DOHH2 (cell line): ENCODE results near the gene CYSLTR2.

Experiments
- H3F3A ChIP-seq: fragments of 200-600 bp; sonication (generic), shearing (Covaris generic); 2 replicates; pipeline ENCODE4 v1.6.0; 2016; ENCODE audit warnings: antibody characterized with exemption, mild to moderate bottlenecking; ENCODE audit not compliant: control insufficient read depth, insufficient read depth
- H3K27ac ChIP-seq: fragments of 200-600 bp; sonication (generic); 2 replicates; pipeline ENCODE4 v1.5.1; 2014; ENCODE audit warnings: low read depth, mild to moderate bottlenecking, low read length, moderate library complexity
- H3K27me3 ChIP-seq: fragments of 200-600 bp; sonication (generic); 2 replicates; pipeline ENCODE4 v1.6.1; 2014; ENCODE audit warnings: mild to moderate bottlenecking, low read length, mixed read lengths; ENCODE audit not compliant: control insufficient read depth
- H3K36me3 ChIP-seq: fragments of 200-600 bp; sonication (generic); 2 replicates; pipeline ENCODE4 v1.6.1; 2014; ENCODE audit warnings: mild to moderate bottlenecking, low read length, moderate library complexity, mixed read lengths; ENCODE audit not compliant: control insufficient read depth
- H3K4me1 ChIP-seq: fragments of 200-600 bp; sonication (generic); 2 replicates; pipeline ENCODE4 v1.6.1; 2014; ENCODE audit warnings: mild to moderate bottlenecking, low read length, mixed read lengths; ENCODE audit not compliant: control insufficient read depth
- H3K4me2 ChIP-seq: fragments of 200-600 bp; sonication (generic); 2 replicates; pipeline ENCODE4 v1.6.0; 2014; ENCODE audit warnings: mild to moderate bottlenecking, low read length, moderate library complexity
- H3K4me3 ChIP-seq: fragments of 200-600 bp; sonication (generic); 2 replicates; pipeline ENCODE4 v1.5.1; 2014; ENCODE audit warnings: mild to moderate bottlenecking, low read length, mixed read lengths
- H3K79me2 ChIP-seq: fragments of 200-600 bp; sonication (generic); 2 replicates; pipeline ENCODE4 v1.6.1; 2014; ENCODE audit warnings: mild to moderate bottlenecking, low read length, mixed read lengths; ENCODE audit not compliant: control insufficient read depth
- H3K9me2 ChIP-seq: fragments of 200-600 bp; sonication (generic); replicated peaks from 2 replicates; pipeline ENCODE4 v1.6.1; 2014; ENCODE audit warnings: mild to moderate bottlenecking, low read length, mixed read lengths; ENCODE audit not compliant: control insufficient read depth
- H3K9me3 ChIP-seq: fragments of 200-600 bp; sonication (generic); 2 replicates; pipeline ENCODE4 v1.6.1; 2014; ENCODE audit warnings: antibody characterized with exemption, low read length, mixed read lengths; ENCODE audit not compliant: control insufficient read depth, insufficient read depth
- H4K20me1 ChIP-seq: fragments of 200-600 bp; sonication (generic); 2 replicates; pipeline ENCODE4 v1.6.0; 2014; ENCODE audit warnings: low read depth, mild to moderate bottlenecking, antibody characterized with exemption, low read length, moderate library complexity; ENCODE audit not compliant: control insufficient read depth, insufficient read depth
- EZH2phosphoT487 ChIP-seq: fragments of 200-600 bp; sonication (generic); IDR thresholded peaks from 2 replicates; pipeline ENCODE4 v1.6.1; 2017; ENCODE audit warnings: borderline replicate concordance, mild to moderate bottlenecking, antibody characterized with exemption, low read length, moderate library complexity, mixed read lengths
- TF ChIP-seq, protein P1 (sequence below): fragments of 200-600 bp; sonication (generic); IDR thresholded peaks from one replicate; pipeline ENCODE4 v1.5.1; 2014; ENCODE audit warnings: antibody characterized with exemption, mild to moderate bottlenecking, low read depth, low read length; ENCODE audit not compliant: poor library complexity, severe bottlenecking

Gene CYSLTR2

DNA sequence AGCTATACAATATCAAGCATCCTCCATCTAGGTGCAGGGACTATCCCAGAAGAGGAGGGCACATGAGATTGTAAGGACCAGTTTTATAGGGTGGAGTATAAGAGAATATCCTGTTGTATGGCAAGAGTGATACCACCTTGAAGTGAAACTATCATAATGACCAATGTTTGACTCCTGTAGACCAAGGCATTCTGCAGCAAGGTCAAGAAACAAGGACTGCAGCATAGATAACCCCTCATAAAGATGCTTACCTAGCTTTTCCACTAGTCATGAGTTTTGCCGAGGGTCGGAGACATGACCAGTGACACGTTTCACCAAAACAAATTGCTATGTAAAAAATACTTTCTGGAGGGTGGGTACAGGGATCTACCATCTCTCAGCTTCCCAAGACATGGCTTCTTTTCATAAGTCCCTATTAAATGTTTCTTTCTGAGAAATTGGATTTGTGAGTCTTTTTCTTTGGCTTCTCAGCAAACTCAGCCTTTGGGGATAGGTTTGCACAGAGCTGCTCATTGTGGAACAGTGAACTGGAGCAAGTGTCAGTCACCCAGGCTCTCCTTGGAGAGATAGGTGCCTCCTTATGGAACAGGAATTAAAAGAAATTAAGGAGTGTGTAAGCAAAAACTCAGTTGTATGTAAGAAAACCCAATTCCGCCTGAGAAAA, 28.2 kb upstream of the CYSLTR2 start:
- Histone ChIP-seq H3F3A (no peaks in the 10 kb centered on the region), H3K4me1 (no peaks in the 10 kb centered on the region), H3K4me2 (no peak overlapping the region), H3K9me3 (peaks cover 10% of the 10 kb centered on the region; the same call in 1 of the 2 replicates), H3K79me2 (no peaks in the 10 kb centered on the region), H3K4me3 (no peak overlapping the region), H3K36me3 (no peaks in the 10 kb centered on the region), H3K27me3 (no peaks in the 10 kb centered on the region; the same call in 1 of the 2 replicates), H4K20me1 (no peaks in the 10 kb centered on the region), H3K27ac (no peak overlapping the region), H3K9me2 (no peaks in the 10 kb centered on the region)
- no peak for TF ChIP-seq EZH2phosphoT487
- TF ChIP-seq, protein P1, sequence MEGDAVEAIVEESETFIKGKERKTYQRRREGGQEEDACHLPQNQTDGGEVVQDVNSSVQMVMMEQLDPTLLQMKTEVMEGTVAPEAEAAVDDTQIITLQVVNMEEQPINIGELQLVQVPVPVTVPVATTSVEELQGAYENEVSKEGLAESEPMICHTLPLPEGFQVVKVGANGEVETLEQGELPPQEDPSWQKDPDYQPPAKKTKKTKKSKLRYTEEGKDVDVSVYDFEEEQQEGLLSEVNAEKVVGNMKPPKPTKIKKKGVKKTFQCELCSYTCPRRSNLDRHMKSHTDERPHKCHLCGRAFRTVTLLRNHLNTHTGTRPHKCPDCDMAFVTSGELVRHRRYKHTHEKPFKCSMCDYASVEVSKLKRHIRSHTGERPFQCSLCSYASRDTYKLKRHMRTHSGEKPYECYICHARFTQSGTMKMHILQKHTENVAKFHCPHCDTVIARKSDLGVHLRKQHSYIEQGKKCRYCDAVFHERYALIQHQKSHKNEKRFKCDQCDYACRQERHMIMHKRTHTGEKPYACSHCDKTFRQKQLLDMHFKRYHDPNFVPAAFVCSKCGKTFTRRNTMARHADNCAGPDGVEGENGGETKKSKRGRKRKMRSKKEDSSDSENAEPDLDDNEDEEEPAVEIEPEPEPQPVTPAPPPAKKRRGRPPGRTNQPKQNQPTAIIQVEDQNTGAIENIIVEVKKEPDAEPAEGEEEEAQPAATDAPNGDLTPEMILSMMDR: no peak

DNA sequence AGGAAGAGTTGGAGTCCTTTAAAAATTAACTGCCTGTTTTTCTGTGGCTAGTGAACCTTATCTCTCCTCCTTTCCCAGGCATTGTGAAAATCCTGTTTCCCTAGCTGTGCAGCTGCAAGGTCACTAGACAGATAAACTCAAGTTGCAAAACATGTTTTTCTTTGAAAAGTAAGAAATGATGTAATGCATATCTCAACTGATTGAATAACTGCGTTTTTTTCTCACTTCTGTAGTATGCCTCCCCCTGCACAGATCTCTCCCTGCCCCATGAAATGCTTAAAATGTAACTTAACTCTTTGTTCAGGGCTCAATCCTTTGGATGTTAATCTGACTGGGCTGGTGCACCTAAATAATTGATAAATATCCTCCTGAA, 27.7 kb upstream of the CYSLTR2 start:
- H3K9me3 ChIP-seq: peaks cover 7% of the 10 kb centered on the region; the same call in 1 of the 2 replicates
- no peaks in the 10 kb centered on the region for H3K9me2 ChIP-seq
- H3K27me3 ChIP-seq: no peaks in the 10 kb centered on the region; the same call in 1 of the 2 replicates
- H3K4me1 ChIP-seq: no peaks in the 10 kb centered on the region
- no peaks in the 10 kb centered on the region for H4K20me1 ChIP-seq
- no peaks in the 10 kb centered on the region for H3K79me2 ChIP-seq
- no peak overlapping the region for H3K27ac ChIP-seq
- H3F3A ChIP-seq: no peaks in the 10 kb centered on the region
- TF ChIP-seq EZH2phosphoT487: no peak
- TF ChIP-seq, protein P1: no peak
- no peak overlapping the region for H3K4me2 ChIP-seq
- H3K4me3 ChIP-seq: no peak overlapping the region
- H3K36me3 ChIP-seq: no peaks in the 10 kb centered on the region

DNA sequence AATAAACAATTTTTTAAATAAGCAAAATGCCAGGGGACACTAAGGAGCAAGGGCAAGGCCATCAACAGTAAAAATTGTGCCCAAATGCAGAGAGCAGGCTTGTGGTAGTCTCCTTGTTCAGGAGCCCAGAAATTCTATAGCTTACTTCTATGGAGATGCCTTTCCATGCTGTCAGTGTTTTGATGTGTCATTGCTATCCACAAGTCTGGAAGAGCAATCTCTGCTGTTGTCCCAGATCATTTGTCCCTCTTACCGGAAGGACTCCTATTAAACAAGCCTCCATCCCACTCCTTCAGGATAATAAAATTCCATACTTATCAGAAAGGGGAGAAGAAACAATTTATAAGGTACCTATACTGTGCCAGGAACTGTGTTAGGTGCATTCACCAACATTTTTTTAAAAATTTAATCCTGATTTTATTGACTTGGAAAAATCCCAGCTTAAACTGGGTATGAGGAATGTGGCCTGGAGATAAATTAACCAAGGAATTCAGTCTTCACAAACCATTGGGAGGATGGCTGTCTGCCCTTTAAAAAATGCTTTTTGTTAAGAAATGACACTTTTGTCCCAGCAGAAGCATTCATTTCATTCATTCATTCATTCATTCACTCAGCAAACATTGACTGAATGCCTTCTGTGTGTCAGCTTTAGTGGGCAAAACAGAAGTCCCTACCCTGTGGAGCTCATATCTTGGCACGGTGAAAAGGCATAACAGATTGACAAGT, 26.8 kb upstream of the CYSLTR2 start:
- H3K36me3 ChIP-seq: no peaks in the 10 kb centered on the region
- H3K9me2 ChIP-seq: no peaks in the 10 kb centered on the region
- H3K27ac ChIP-seq: no peak overlapping the region
- no peaks in the 10 kb centered on the region for H3F3A ChIP-seq
- peaks cover 3% of the 10 kb centered on the region; the same call in 1 of the 2 replicates for H3K9me3 ChIP-seq
- no peak for TF ChIP-seq EZH2phosphoT487
- TF ChIP-seq, protein P1: no peak
- H3K4me2 ChIP-seq: no peak overlapping the region
- no peaks in the 10 kb centered on the region for H3K4me1 ChIP-seq
- no peaks in the 10 kb centered on the region for H4K20me1 ChIP-seq
- H3K4me3 ChIP-seq: no peak overlapping the region
- no peaks in the 10 kb centered on the region for H3K79me2 ChIP-seq
- H3K27me3 ChIP-seq: no peaks in the 10 kb centered on the region; the same call in 1 of the 2 replicates
